ENCODE results near the gene MAN2B1.
A peak's percentile ranks its signal among the peaks of the same experiment; 100 is the strongest.

The MAN2B1 gene

GRCh38 chr19:12667731-12668302 is 1.3 kb upstream of the MAN2B1 start:
- Histone ChIP-seq H3K79me2 (ENCODE audit: control insufficient read depth, low read length) (peaks cover 63% of the 10 kb centered on the region), H3K9me2 (replicated peaks; ENCODE audit: control insufficient read depth, low read length) (no peaks in the 10 kb centered on the region), H3K9me3 (ENCODE audit: control insufficient read depth, insufficient read depth, low read length) (no peaks in the 10 kb centered on the region), H3K36me3 (ENCODE audit: control insufficient read depth, low read length) (peaks cover 37% of the 10 kb centered on the region), H3K4me2 (ENCODE audit: low read length) (peak overlapping the region; percentile 92), H3K27me3 (ENCODE audit: control insufficient read depth, low read length) (no peaks in the 10 kb centered on the region), H4K20me1 (ENCODE audit: control insufficient read depth, insufficient read depth, low read depth, low read length) (no peaks in the 10 kb centered on the region), H3K27ac (ENCODE audit: low read depth, low read length) (no peak overlapping the region), H3F3A (ENCODE audit: control insufficient read depth, insufficient read depth) (0 out of 2 replicates have a peak, but pooled peaks cover 3% of the 10 kb centered on the region), H3K4me1 (ENCODE audit: control insufficient read depth, low read length) (peaks cover 46% of the 10 kb centered on the region), H3K4me3 (ENCODE audit: low read length) (peak overlapping the region; percentile 89)
- TF ChIP-seq EZH2phosphoT487 (IDR thresholded peaks at IDR 0.05; ENCODE audit: borderline replicate concordance, low read length), result no peak
- TF ChIP-seq, protein P1, sequence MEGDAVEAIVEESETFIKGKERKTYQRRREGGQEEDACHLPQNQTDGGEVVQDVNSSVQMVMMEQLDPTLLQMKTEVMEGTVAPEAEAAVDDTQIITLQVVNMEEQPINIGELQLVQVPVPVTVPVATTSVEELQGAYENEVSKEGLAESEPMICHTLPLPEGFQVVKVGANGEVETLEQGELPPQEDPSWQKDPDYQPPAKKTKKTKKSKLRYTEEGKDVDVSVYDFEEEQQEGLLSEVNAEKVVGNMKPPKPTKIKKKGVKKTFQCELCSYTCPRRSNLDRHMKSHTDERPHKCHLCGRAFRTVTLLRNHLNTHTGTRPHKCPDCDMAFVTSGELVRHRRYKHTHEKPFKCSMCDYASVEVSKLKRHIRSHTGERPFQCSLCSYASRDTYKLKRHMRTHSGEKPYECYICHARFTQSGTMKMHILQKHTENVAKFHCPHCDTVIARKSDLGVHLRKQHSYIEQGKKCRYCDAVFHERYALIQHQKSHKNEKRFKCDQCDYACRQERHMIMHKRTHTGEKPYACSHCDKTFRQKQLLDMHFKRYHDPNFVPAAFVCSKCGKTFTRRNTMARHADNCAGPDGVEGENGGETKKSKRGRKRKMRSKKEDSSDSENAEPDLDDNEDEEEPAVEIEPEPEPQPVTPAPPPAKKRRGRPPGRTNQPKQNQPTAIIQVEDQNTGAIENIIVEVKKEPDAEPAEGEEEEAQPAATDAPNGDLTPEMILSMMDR (IDR thresholded peaks at IDR 0.05; ENCODE audit: low read depth, low read length, poor library complexity, severe bottlenecking), result no peak

DNA sequence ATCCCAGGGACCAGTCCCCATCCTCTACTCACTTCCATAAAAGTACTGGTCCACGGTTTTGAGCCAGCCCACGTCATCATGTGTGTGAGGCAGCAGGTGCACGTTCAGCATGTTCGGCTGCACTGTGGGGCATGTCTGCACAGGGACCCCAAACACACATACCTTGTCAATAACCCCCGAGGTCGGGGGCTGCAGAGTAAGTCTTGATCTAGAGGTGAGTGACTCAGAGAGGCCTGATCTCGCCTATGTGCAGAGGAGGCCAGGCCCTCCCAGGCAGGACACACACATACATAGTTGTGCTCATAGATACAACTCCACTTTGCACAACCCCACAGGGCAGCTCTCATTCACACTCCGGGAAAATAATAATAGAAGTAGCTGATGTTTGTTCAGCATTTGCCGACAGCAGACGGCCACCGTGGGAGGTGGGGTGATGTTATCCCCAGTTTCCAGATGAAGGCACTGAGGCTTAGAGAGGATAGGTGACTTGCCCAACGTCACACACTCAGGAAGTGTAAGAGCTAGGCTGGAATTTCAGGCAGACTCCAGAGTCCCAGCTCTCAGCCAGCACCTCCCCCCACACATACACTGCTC is 774 bp downstream of the MAN2B1 start:
- no peaks in the 10 kb centered on the region for H3K9me2 ChIP-seq (replicated peaks; ENCODE audit: control insufficient read depth, low read length)
- peaks cover 38% of the 10 kb centered on the region for H3K36me3 ChIP-seq (ENCODE audit: control insufficient read depth, low read length)
- peak overlapping the region; percentile 92 for H3K4me2 ChIP-seq (ENCODE audit: low read length)
- H3K4me1 ChIP-seq (ENCODE audit: control insufficient read depth, low read length), result peaks cover 45% of the 10 kb centered on the region
- H3K4me3 ChIP-seq (ENCODE audit: low read length), result peak overlapping the region; percentile 98
- peak overlapping the region; percentile 41 for H3K27ac ChIP-seq (ENCODE audit: low read depth, low read length)
- H4K20me1 ChIP-seq (ENCODE audit: control insufficient read depth, insufficient read depth, low read depth, low read length), result no peaks in the 10 kb centered on the region
- TF ChIP-seq EZH2phosphoT487 (IDR thresholded peaks at IDR 0.05; ENCODE audit: borderline replicate concordance, low read length), result no peak
- TF ChIP-seq, protein P1 (IDR thresholded peaks at IDR 0.05; ENCODE audit: low read depth, low read length, poor library complexity, severe bottlenecking), result no peak
- 0 out of 2 replicates have a peak, but pooled peaks cover 3% of the 10 kb centered on the region for H3F3A ChIP-seq (ENCODE audit: control insufficient read depth, insufficient read depth)
- H3K27me3 ChIP-seq (ENCODE audit: control insufficient read depth, low read length), result no peaks in the 10 kb centered on the region
- no peaks in the 10 kb centered on the region for H3K9me3 ChIP-seq (ENCODE audit: control insufficient read depth, insufficient read depth, low read length)
- H3K79me2 ChIP-seq (ENCODE audit: control insufficient read depth, low read length), result peaks cover 58% of the 10 kb centered on the region

DNA sequence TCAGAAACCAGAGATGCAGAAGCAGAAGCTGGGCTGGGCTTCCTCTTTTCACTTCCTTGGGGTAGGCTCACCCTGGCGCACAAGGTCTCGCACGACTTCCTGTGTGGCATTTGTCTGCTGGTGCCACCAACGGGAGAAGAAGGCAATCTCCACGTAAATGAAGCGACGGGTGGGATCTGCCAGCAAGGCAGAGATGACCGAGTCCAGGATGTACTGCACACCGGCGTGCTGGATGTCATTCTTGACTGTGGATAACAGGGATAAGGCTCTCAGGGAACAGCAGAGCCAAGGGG is 1.3 kb downstream of the MAN2B1 start:
- Histone ChIP-seq H3K9me3 (ENCODE audit: control insufficient read depth, insufficient read depth, low read length) (no peaks in the 10 kb centered on the region), H3F3A (ENCODE audit: control insufficient read depth, insufficient read depth) (0 out of 2 replicates have a peak, but pooled peaks cover 3% of the 10 kb centered on the region), H3K27ac (ENCODE audit: low read depth, low read length) (peak overlapping the region; percentile 41), H3K4me3 (ENCODE audit: low read length) (peak overlapping the region; percentile 98), H3K9me2 (replicated peaks; ENCODE audit: control insufficient read depth, low read length) (no peaks in the 10 kb centered on the region), H3K4me2 (ENCODE audit: low read length) (peak overlapping the region; percentile 92), H3K4me1 (ENCODE audit: control insufficient read depth, low read length) (peaks cover 40% of the 10 kb centered on the region), H3K36me3 (ENCODE audit: control insufficient read depth, low read length) (peaks cover 34% of the 10 kb centered on the region), H4K20me1 (ENCODE audit: control insufficient read depth, insufficient read depth, low read depth, low read length) (no peaks in the 10 kb centered on the region), H3K79me2 (ENCODE audit: control insufficient read depth, low read length) (peaks cover 53% of the 10 kb centered on the region), H3K27me3 (ENCODE audit: control insufficient read depth, low read length) (no peaks in the 10 kb centered on the region)
- TF ChIP-seq EZH2phosphoT487 (IDR thresholded peaks at IDR 0.05; ENCODE audit: borderline replicate concordance, low read length), result no peak
- TF ChIP-seq, protein P1 (IDR thresholded peaks at IDR 0.05; ENCODE audit: low read depth, low read length, poor library complexity, severe bottlenecking), result no peak

All from DOHH2 (cell line).